ENCODE measurements around the gene SPART. TPM values are rescaled to one million over a fixed set of nuclear protein-coding genes. Genes with fewer than 3 reads are reported as not detected.

SPART gene, protein sequence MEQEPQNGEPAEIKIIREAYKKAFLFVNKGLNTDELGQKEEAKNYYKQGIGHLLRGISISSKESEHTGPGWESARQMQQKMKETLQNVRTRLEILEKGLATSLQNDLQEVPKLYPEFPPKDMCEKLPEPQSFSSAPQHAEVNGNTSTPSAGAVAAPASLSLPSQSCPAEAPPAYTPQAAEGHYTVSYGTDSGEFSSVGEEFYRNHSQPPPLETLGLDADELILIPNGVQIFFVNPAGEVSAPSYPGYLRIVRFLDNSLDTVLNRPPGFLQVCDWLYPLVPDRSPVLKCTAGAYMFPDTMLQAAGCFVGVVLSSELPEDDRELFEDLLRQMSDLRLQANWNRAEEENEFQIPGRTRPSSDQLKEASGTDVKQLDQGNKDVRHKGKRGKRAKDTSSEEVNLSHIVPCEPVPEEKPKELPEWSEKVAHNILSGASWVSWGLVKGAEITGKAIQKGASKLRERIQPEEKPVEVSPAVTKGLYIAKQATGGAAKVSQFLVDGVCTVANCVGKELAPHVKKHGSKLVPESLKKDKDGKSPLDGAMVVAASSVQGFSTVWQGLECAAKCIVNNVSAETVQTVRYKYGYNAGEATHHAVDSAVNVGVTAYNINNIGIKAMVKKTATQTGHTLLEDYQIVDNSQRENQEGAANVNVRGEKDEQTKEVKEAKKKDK
- 74.1 and 102 TPM in 2 replicates for total RNA-seq

DNA sequence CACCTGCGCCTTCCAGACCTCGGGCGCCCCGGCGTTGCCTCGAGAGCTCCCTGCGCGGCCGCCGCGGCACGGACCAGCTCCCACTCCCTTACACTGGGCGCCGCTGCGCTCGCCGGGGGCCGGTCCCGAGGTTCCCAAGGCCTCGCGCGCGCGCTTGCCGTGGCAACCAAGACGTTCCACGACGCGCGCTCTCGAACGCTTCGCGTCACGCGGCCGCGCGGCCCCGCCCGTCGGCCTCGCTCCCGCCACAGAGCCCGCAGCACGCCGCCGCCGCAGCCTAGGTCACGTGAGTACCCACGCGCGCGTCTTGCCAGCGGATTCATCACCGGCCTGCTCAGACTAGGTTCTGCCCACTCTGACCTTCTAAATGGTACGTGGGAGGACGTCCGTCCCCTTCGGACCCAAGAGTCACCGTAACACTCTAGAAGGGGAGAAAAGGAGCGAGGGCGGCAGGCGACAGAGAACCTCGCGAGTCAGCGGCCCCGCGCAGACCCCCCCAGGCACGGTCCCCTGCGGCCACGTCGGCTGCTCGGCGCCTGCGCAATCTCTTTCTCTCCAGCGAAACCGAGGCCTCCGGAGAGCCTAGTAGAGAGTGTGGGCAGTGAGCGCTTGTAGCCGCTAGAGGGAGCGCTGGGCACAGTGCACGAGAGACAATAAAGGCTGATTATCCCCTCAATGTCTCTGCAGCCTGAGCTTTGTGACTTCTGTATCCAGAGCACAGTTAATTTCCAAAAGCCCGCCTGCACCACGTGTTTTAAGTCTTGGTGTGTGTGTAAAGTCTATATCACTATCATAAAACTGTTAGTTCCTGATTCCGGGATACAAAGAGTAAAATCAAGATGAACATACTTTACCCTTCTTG, at the start of gene SPART:
Gene SPART (minus strand): TSS at position 173 of the 862 bp plus-strand sequence. CDS start 10,564 bp downstream, outside the sequence.

GRCh38 chr13:36297366-36298338, 48.5 kb downstream of the SPART start, which contains the start of gene CCDC169:
TSS of gene CCDC169 (minus strand) at chr13:36297814. CDS start at chr13:36297719, 95 bp downstream.

Small RNA genes within 50 kb of the gene (small RNA-seq; reads per million reads assigned to genes)
- not detected for gene RNU6-71P

Other genes starting within 250 kb of the SPART start
- 3.5 and 8.5 TPM in 2 replicates for gene DCLK1, start 215.0 kb downstream of the SPART start, total RNA-seq
- gene SOHLH2, start 131.8 kb downstream of the SPART start, total RNA-seq: 0.13 and 0.36 TPM in 2 replicates
- 4.9 and 6.8 TPM in 2 replicates for gene CCDC169, start 48.6 kb downstream of the SPART start, total RNA-seq
- gene CCNA1, start 86.1 kb upstream of the SPART start, total RNA-seq: 34.8 and 70.5 TPM in 2 replicates